ENCODE results near the gene FAAH. TPM values are rescaled to one million over a fixed set of nuclear protein-coding genes. Genes with fewer than 3 reads are reported as not detected.

The FAAH gene
- total RNA-seq, 3 donors from 2014 or later = 51.7 to 130 (median 60.2) TPM

DNA sequence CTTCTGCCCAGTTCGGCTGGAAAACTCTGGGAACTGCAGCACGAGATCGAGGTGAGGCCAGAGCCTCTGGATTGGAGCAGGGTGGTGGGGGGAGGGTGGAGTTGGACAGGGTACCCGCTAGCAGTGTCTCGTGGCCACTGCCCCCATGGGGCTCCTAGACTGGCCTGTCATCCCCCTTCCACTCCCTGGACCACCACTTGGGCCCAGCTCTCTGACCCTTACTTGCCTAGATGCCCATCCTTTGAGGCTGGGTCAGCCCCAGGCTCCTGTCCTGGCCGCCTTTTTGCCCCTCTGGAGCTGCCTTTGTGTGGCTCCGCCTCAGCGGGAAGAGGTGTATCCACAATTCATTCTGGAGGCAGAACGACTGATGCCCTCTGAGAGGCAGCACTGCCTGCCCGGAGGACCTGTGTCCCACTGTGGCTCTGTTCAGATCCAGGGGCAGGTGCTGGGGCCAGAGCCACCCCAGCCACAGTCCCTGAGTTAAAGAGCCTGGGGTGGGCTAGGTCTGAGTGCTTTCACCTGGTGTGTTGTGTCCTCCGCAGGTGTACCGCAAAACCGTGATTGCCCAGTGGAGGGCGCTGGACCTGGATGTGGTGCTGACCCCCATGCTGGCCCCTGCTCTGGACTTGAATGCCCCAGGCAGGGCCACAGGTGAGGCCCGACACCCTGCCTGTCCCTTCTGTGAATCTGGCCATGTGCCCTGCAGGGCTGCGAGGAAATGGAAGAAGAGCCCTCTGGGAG lies 17.7 kb downstream of the FAAH start:
- no peaks in the 10 kb centered on the region for H3K4me1 ChIP-seq (ENCODE audit: low read depth)
- intact Hi-C loops (cut with DNase I, micrococcal nuclease) = no loop called here
- no peak overlapping the region for H3K4me3 ChIP-seq
- DNase-seq = no peak
- H3K36me3 ChIP-seq (ENCODE audit: low read depth) = peaks cover 3% of the 10 kb centered on the region
- TF ChIP-seq, protein P1, sequence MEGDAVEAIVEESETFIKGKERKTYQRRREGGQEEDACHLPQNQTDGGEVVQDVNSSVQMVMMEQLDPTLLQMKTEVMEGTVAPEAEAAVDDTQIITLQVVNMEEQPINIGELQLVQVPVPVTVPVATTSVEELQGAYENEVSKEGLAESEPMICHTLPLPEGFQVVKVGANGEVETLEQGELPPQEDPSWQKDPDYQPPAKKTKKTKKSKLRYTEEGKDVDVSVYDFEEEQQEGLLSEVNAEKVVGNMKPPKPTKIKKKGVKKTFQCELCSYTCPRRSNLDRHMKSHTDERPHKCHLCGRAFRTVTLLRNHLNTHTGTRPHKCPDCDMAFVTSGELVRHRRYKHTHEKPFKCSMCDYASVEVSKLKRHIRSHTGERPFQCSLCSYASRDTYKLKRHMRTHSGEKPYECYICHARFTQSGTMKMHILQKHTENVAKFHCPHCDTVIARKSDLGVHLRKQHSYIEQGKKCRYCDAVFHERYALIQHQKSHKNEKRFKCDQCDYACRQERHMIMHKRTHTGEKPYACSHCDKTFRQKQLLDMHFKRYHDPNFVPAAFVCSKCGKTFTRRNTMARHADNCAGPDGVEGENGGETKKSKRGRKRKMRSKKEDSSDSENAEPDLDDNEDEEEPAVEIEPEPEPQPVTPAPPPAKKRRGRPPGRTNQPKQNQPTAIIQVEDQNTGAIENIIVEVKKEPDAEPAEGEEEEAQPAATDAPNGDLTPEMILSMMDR (IDR thresholded peaks at IDR 0.05) = no peak
- H3K9me3 ChIP-seq = no peaks in the 10 kb centered on the region
- peak; percentile 10 for ATAC-seq

DNA sequence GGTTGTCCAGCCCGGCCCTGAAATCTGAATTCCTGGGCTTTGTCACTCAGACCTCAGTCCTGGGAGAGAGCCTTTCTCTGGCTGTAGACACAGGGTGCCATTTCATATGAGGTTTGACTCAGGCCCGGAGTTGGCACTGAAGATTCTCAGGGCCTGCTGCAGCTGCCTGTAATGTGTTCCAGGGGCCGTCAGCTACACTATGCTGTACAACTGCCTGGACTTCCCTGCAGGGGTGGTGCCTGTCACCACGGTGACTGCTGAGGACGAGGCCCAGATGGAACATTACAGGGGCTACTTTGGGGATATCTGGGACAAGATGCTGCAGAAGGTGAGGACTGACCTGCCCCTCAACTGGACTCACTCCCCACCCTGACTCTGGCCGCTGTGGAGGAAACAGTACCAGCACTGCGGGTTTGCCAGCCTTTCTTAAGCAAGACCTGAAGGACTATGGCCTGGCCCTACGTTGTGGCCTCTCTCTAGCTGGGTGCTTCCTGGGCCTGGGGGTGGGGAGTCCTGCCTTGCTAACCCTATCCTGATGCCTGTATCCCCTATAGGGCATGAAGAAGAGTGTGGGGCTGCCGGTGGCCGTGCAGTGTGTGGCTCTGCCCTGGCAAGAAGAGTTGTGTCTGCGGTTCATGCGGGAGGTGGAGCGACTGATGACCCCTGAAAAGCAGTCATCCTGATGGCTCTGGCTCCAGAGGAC lies 18.9 kb downstream of the FAAH start:
- ATAC-seq (no peak), DNase-seq (no peak)
- TF ChIP-seq, protein P1 (IDR thresholded peaks at IDR 0.05) = no peak
- Histone ChIP-seq H3K4me3 (no peak overlapping the region), H3K4me1 (ENCODE audit: low read depth) (no peaks in the 10 kb centered on the region), H3K36me3 (ENCODE audit: low read depth) (peaks cover 2% of the 10 kb centered on the region), H3K9me3 (no peaks in the 10 kb centered on the region)
- intact Hi-C loops (cut with DNase I, micrococcal nuclease) = no loop called here

DNA sequence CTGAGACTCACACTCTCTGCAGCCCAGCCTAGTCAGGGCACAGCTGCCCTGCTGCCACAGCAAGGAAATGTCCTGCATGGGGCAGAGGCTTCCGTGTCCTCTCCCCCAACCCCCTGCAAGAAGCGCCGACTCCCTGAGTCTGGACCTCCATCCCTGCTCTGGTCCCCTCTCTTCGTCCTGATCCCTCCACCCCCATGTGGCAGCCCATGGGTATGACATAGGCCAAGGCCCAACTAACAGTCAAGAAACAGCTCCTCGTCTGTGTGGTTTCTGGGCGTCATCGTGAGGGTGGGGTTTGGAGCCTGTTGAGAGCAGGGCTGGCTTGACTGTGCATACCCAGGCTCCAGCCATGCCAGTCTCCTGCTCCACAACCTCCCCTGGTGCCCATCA lies 19.5 kb downstream of the FAAH start:
- intact Hi-C loops (cut with DNase I, micrococcal nuclease) = no loop called here
- TF ChIP-seq, protein P1 (IDR thresholded peaks at IDR 0.05) = no peak
- H3K36me3 ChIP-seq (ENCODE audit: low read depth) = no peaks in the 10 kb centered on the region
- no peaks in the 10 kb centered on the region for H3K9me3 ChIP-seq
- DNase-seq (peak in 1 of 3 donors; percentile 34), ATAC-seq (peak; percentile 27)
- H3K4me3 ChIP-seq = no peak overlapping the region
- H3K4me1 ChIP-seq (ENCODE audit: low read depth) = no peaks in the 10 kb centered on the region

DNA sequence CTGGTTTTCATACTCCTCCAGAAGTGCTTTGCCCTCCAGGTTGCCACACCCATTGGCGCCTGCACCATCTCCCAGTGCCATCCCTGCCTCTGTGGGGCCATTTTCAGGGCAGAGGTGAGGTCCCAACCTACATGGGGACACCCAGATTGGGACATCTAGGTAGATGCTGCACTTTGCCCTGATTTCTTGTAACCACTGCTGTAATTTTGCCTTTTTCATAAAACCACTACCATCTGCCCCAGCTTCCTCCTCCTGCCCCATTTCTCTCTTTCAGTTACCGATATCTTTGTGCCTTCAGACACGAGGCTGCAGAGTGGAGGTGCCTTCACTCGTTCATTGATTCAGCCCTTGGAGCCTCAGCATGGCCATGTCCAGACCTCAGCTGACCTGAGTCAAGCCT lies 21.4 kb downstream of the FAAH start:
- H3K4me3 ChIP-seq = no peak overlapping the region
- TF ChIP-seq, protein P1 (IDR thresholded peaks at IDR 0.05) = no peak
- H3K36me3 ChIP-seq (ENCODE audit: low read depth) = no peaks in the 10 kb centered on the region
- DNase-seq (no peak), ATAC-seq (no peak)
- no peaks in the 10 kb centered on the region for H3K4me1 ChIP-seq (ENCODE audit: low read depth)
- intact Hi-C loops (cut with DNase I, micrococcal nuclease) = no loop called here
- H3K9me3 ChIP-seq = no peaks in the 10 kb centered on the region

DNA sequence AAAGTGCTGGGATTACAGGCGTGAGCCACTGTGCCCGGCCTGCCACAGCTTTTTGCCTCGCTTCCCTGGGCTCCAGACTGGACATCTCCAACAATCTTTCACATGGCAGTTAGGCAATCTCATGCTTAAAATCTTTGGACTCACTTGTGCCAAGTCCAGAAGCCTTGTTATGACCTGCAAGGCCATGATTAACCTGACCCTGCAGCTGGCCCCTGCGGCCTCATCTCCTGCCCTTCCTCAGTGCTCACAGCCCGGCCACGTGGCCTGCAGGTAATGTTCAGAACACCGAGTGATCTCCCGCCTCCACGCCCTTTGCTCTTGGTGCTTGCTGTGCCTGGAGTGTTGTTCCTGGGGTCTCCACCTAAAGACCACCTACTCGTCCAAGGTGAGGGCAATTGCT lies 24.9 kb downstream of the FAAH start:
- TF ChIP-seq, protein P1 (IDR thresholded peaks at IDR 0.05) = no peak
- Histone ChIP-seq H3K36me3 (ENCODE audit: low read depth) (no peaks in the 10 kb centered on the region), H3K4me1 (ENCODE audit: low read depth) (no peaks in the 10 kb centered on the region), H3K4me3 (no peak overlapping the region), H3K9me3 (no peaks in the 10 kb centered on the region)
- intact Hi-C loops (cut with DNase I, micrococcal nuclease) = no loop called here
- DNase-seq (no peak), ATAC-seq (no peak)

Data from mucosa of descending colon (tissue), 3 donors.